ENCODE results near the gene GTF2A1.

GTF2A1 gene

DNA sequence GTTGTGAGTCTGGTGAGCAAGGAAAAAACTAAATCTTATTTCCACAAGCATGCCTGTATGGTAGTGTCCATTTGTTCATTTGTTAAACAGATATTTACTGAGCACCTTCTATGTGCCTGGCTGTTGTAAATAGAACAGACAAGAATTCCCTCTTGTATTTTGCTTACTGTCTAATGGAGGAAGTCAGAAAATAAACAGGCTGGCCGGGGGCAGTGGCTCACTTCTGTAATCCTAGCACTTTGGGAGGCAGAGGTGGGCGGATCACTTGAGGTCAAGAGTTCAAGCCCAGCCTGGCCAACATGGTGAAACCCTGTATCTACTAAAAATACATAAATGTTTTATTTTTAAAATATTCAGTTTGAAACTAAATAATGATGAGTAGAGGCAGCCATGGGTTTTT, 79.3 kb downstream of the GTF2A1 start:
- no peak for DNase-seq (ENCODE audit: extremely low read depth in 1 of 2, low read depth in 1 of 2)

GRCh38 chr14:81138429-81138828, 82.3 kb downstream of the GTF2A1 start:
- no peak for DNase-seq (ENCODE audit: extremely low read depth in 1 of 2, low read depth in 1 of 2)

- no peak for DNase-seq (ENCODE audit: extremely low read depth in 1 of 2, low read depth in 1 of 2)
These were observed 83.4 kb downstream of the GTF2A1 start for GRCh38 chr14:81137316-81137715.

- no peak for DNase-seq (ENCODE audit: extremely low read depth in 1 of 2, low read depth in 1 of 2)
These were observed 87.4 kb downstream of the GTF2A1 start for GRCh38 chr14:81133400-81133799.

- DNase-seq (ENCODE audit: extremely low read depth in 1 of 2, low read depth in 1 of 2), result no peak
These were observed 88.3 kb downstream of the GTF2A1 start for GRCh38 chr14:81132468-81132867.

DNA sequence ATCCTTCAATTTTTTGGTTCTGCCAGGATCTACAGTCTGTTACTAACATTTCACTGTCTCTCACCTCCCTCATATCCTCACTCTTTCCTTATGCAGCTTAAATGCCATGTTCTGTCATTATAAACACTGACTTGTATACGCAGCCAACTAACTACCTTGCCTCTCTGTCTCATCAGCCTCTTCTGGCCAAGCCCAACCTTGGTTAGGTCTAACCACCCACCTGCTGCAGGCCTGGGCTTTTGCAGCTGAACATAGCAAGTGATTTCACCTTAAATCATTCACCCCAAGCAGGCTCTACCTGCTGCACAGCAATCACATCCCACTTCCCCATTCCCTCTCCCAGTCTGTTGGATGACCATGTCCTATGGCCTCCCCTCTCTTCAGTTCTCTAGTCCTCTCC, 91.5 kb downstream of the GTF2A1 start:
- no peak for DNase-seq (ENCODE audit: extremely low read depth in 1 of 2, low read depth in 1 of 2)

- no peak for DNase-seq (ENCODE audit: extremely low read depth in 1 of 2, low read depth in 1 of 2)
These were observed 93.0 kb downstream of the GTF2A1 start for GRCh38 chr14:81127785-81128184.

GRCh38 chr14:81125536-81125935, 95.2 kb downstream of the GTF2A1 start:
- no peak for DNase-seq (ENCODE audit: extremely low read depth in 1 of 2, low read depth in 1 of 2)
